Measurements from ENCODE around the gene MRPS15.
"Not testable (repeated sequence)": the region's sequence is repeated elsewhere in the genome, so short reads cannot be mapped to it uniquely, and the experiment has no call there.

DNA sequence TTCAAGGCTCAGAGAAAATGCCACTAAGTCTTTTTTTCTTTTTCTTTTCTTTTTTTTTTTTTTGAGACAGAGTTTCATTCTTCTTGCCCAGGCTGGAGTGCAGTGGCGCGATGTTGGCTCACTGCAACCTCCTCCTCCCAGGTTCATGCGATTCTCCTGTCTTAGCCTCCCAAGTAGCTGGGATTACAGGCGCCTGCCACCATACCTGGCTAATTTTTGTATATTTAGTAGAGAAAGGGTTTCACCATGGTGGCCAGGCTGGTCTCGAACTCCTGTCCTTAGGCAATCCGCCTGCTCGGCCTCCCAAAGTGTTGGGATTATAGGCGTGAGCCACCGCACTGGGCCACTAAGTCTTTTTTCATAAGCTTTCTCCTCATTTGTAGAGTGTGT is 23.1 kb upstream of the MRPS15 start:
- not testable (repeated sequence) for TF ChIP-seq POLR2A (IDR thresholded peaks at IDR 0.05; ENCODE audit: low read depth, low read length); POLR2AphosphoS5 (IDR thresholded peaks at IDR 0.05; ENCODE audit: low read depth, low read length); TAF1 (IDR thresholded peaks at IDR 0.05; ENCODE audit: borderline replicate concordance, low read depth, low read length)
